CD1c-positive myeloid dendritic cell (primary cell): ENCODE results near the gene PRR20G.

ENCODE experiments used
- DNase-seq: peaks from one replicate; pipeline ENCODE4 v3.0.0-alpha.2; 2016; ENCODE audit errors: extremely low spot score

The PRR20G gene

GRCh38 chr3:127263586-127264231 is 24.1 kb downstream of the PRR20G start:
- DNase-seq = no peak

- no peak for DNase-seq
Measured at GRCh38 chr3:127263037-127263436, 24.8 kb downstream of the PRR20G start.

- DNase-seq = no peak
Measured at GRCh38 chr3:127262533-127262932, 25.3 kb downstream of the PRR20G start.

- no peak for DNase-seq
Measured at GRCh38 chr3:127261925-127262324, 25.9 kb downstream of the PRR20G start.

- DNase-seq = no peak
Measured at GRCh38 chr3:127260826-127261555, 26.9 kb downstream of the PRR20G start.

GRCh38 chr3:127260416-127260815 is 27.4 kb downstream of the PRR20G start:
- DNase-seq = no peak

- no peak for DNase-seq
Measured at GRCh38 chr3:127259882-127260281, 28.0 kb downstream of the PRR20G start.

GRCh38 chr3:127258733-127259132 is 29.1 kb downstream of the PRR20G start:
- no peak for DNase-seq

- peak; percentile 10 for DNase-seq
Measured at GRCh38 chr3:127257351-127257750, 30.5 kb downstream of the PRR20G start.

- DNase-seq = no peak
Measured at GRCh38 chr3:127256733-127257271, 31.0 kb downstream of the PRR20G start.

GRCh38 chr3:127256138-127256537 is 31.7 kb downstream of the PRR20G start:
- no peak for DNase-seq

GRCh38 chr3:127255516-127255915 is 32.3 kb downstream of the PRR20G start:
- DNase-seq = no peak

- DNase-seq = peak; percentile 20
Measured at GRCh38 chr3:127254730-127255129, 33.1 kb downstream of the PRR20G start.

- DNase-seq = no peak
Measured at GRCh38 chr3:127254033-127254644, 33.7 kb downstream of the PRR20G start.

GRCh38 chr3:127253491-127253890 is 34.4 kb downstream of the PRR20G start:
- no peak for DNase-seq

- no peak for DNase-seq
Measured at GRCh38 chr3:127252446-127252845, 35.4 kb downstream of the PRR20G start.

GRCh38 chr3:127250032-127250431 is 37.8 kb downstream of the PRR20G start:
- no peak for DNase-seq

GRCh38 chr3:127247292-127247691 is 40.6 kb downstream of the PRR20G start:
- DNase-seq = no peak

GRCh38 chr3:127238602-127239001 is 49.2 kb downstream of the PRR20G start:
- DNase-seq = no peak

GRCh38 chr3:127237835-127238234 is 50.0 kb downstream of the PRR20G start:
- DNase-seq = no peak

- no peak for DNase-seq
Measured at GRCh38 chr3:127235706-127236105, 52.1 kb downstream of the PRR20G start.

- no peak for DNase-seq
Measured at GRCh38 chr3:127234778-127235177, 53.1 kb downstream of the PRR20G start.
